Ovary (tissue), 9 donors: ENCODE results near the gene ATXN1. TPM values are rescaled to one million over a fixed set of nuclear protein-coding genes. Genes with fewer than 3 reads are reported as not detected.

Source experiments
- DNase-seq, 5 donors: peaks; one replicate each; pipeline ENCODE4 v3.0.0-alpha.2; 2019 to 2020
- H3K27ac ChIP-seq, 2 donors: fragments of 200-600 bp; one replicate each; pipeline versions ENCODE4 v1.5.1 to v1.8.0; 2019 to 2022
- H3K27me3 ChIP-seq: fragments of 200-600 bp; one replicate; pipeline ENCODE4 v1.8.0; 2022
- H3K36me3 ChIP-seq: fragments of 200-600 bp; sonication (generic); one replicate; pipeline ENCODE4 v1.5.1; 2019
- H3K4me1 ChIP-seq: one replicate; pipeline ENCODE4 v1.8.1; 2013; ENCODE audit warnings: mild to moderate bottlenecking, moderate library complexity; ENCODE audit not compliant: insufficient read depth
- H3K4me3 ChIP-seq: fragments of 200-600 bp; sonication (generic); one replicate; pipeline ENCODE4 v1.5.1; 2017
- H3K9me3 ChIP-seq, 2 donors: fragments of 200-600 bp in 1 of 2; sonication (generic) in 1 of 2; one replicate each; pipeline versions ENCODE4 v1.5.1 to v1.8.1; 2013 to 2019; ENCODE audit warnings: mild to moderate bottlenecking in 1 of 2, moderate library complexity in 1 of 2
- CTCF ChIP-seq, 3 donors: fragments of 450-650 bp in 2 of 3; fragments of 200-600 bp in 1 of 3; IDR thresholded peaks; one replicate each; pipeline versions ENCODE4 v1.5.1 to v1.8.0; 2016 to 2022; ENCODE audit warnings: antibody characterized with exemption in 3 of 3, mild to moderate bottlenecking in 1 of 3
- EP300 ChIP-seq: sonication (generic); formaldehyde crosslinking; IDR thresholded peaks from one replicate; pipeline ENCODE4 v1.6.1; 2017; ENCODE audit warnings: antibody characterized with exemption
- POLR2A ChIP-seq: fragments of 450-650 bp; IDR thresholded peaks from one replicate; pipeline ENCODE4 v1.6.1; 2017; ENCODE audit warnings: antibody characterized with exemption, mild to moderate bottlenecking, moderate library complexity
- WGBS, 3 donors: extraction: QIAGEN DNeasy Blood & Tissue Kit in 1 of 3; methylation state at CpG; one replicate each; pipeline versions ENCODE4 v1.1.5 to v1.1.7; 2013 to 2017; 5-methylcytosine and 5-hydroxymethylcytosine counted together
- intact Hi-C, 4 donors: fragments of 100-400 bp; cut with DNase I; formaldehyde crosslinking; loops; one replicate each; pipeline versions ENCODE4 v1.11.0 to v1.15.1; 2022 to 2023
- polyA plus RNA-seq, 2 donors: library from polyadenylated mRNA; stranded (reverse); fragments of 200-250 nt in 1 of 2; fragments of 350-450 nt in 1 of 2; fragmentation: Illumina TruSeq in 1 of 2; extraction: RNeasy Lipid Tissue Mini Kit (QIAGEN cat#74804) in 1 of 2; gene quantifications; one replicate each; pipeline ENCODE4 v1.2.3, GENCODE V29; 2013 to 2014
- total RNA-seq, 7 donors: library from RNA; depleted of rRNA in 2 of 7; stranded (reverse); fragments of >200 nt in 2 of 7; fragmentation: NEBNext Ultra II Directional in 3 of 7; extraction: Animal tissue kit (Norgen Biotek cat#: 25700) in 3 of 7; gene quantifications; one replicate each; pipeline versions ENCODE4 v1.1.0 to v1.2.4, GENCODE V29; 2016 to 2023
- donor health status: DM: no; HTN: no; CAD: no; lungs with moderate emphysema.
- donor health status: DM: no; HTN: no; CAD: no.
- donor health status: Bipolar disorder and iron deficiency.
- donor health status: DM: yes; HTN: yes; CAD: no.
- donor health status: DM: no; HTN: no; CAD: no.
- donor health status: DM: yes; HTN: yes; CAD: no.

ATXN1 gene
- total and polyA plus RNA-seq, 9 donors = 7.3 to 38.2 (median 30.4) TPM

GRCh38 chr6:16359563-16359962 is 401.7 kb downstream of the ATXN1 start:
- no peak overlapping the region for H3K27ac ChIP-seq
- whole genome bisulfite sequencing, 3 donors = 86 to 94% (median 94%) methylated on average over 6 of the region's 6 CpGs
- no peak overlapping the region for H3K4me3 ChIP-seq
- H3K9me3 ChIP-seq = no peaks in the 10 kb centered on the region
- no peaks in the 10 kb centered on the region for H3K27me3 ChIP-seq
- peaks cover 5% of the 10 kb centered on the region for H3K4me1 ChIP-seq
- H3K36me3 ChIP-seq = no peaks in the 10 kb centered on the region
- no peak for TF ChIP-seq CTCF (IDR thresholded peaks at IDR 0.05)
- TF ChIP-seq EP300 = no peak
- no peak for TF ChIP-seq POLR2A
- intact Hi-C loops = no loop called here
- no peak for DNase-seq

- H3K27ac ChIP-seq = no peak overlapping the region
- 88 to 92% (median 89%) methylated on average over 12 to 18 of the region's 18 CpGs for WGBS, 3 donors
Observed at GRCh38 chr6:16358531-16359138, 402.6 kb downstream of the ATXN1 start.

GRCh38 chr6:16355699-16356446 is 405.4 kb downstream of the ATXN1 start:
- Histone ChIP-seq H3K9me3 (no peaks in the 10 kb centered on the region), H3K27me3 (no peaks in the 10 kb centered on the region), H3K4me3 (no peak overlapping the region), H3K4me1 (peaks cover 3% of the 10 kb centered on the region), H3K27ac (no peak overlapping the region), H3K36me3 (no peaks in the 10 kb centered on the region)
- intact Hi-C loops = no loop called here
- TF ChIP-seq CTCF (IDR thresholded peaks at IDR 0.05) (no peak), POLR2A (no peak)
- no peak for DNase-seq
- 78 to 83% (median 81%) methylated on average over 16 of the region's 16 CpGs for WGBS, 3 donors

More at GRCh38 chr6:16358531-16359138, 402.6 kb downstream of the ATXN1 start:
- no peaks in the 10 kb centered on the region for H3K9me3 ChIP-seq
- no peaks in the 10 kb centered on the region for H3K36me3 ChIP-seq
- intact Hi-C loops = no loop called here
- H3K4me3 ChIP-seq = no peak overlapping the region
- DNase-seq = no peak
- peaks cover 5% of the 10 kb centered on the region for H3K4me1 ChIP-seq
- H3K27me3 ChIP-seq = no peaks in the 10 kb centered on the region
- no peak for TF ChIP-seq EP300
- TF ChIP-seq CTCF (IDR thresholded peaks at IDR 0.05) = no peak
- TF ChIP-seq POLR2A = no peak

GRCh38 chr6:16355238-16355637 is 406.0 kb downstream of the ATXN1 start:
- peaks cover 3% of the 10 kb centered on the region for H3K4me1 ChIP-seq
- 94 to 96% (median 95%) methylated on average over 9 of the region's 9 CpGs for WGBS, 3 donors
- H3K27ac ChIP-seq = no peak overlapping the region
- no peak for TF ChIP-seq CTCF (IDR thresholded peaks at IDR 0.05)
- no peak for TF ChIP-seq EP300
- no peak for TF ChIP-seq POLR2A
- H3K27me3 ChIP-seq = no peaks in the 10 kb centered on the region
- no peak for DNase-seq
- H3K4me3 ChIP-seq = no peak overlapping the region
- no peaks in the 10 kb centered on the region for H3K9me3 ChIP-seq
- intact Hi-C loops = no loop called here
- no peaks in the 10 kb centered on the region for H3K36me3 ChIP-seq
